Thoracic aorta (tissue), 2 donors: ENCODE measurements around the gene PSMG4. TPM values are rescaled to one million over a fixed set of nuclear protein-coding genes. Genes with fewer than 3 reads are reported as not detected.

ENCODE experiments used
- ATAC-seq: fragments of 150-250 bp; one replicate; pipeline ENCODE4 v1.8.0; 2017; ENCODE audit warnings: low read depth; ENCODE audit not compliant: insufficient number of reproducible peaks, low FRiP score
- DNase-seq: peaks from one replicate; pipeline ENCODE4 v3.0.0-alpha.2; 2020; ENCODE audit warnings: low spot score
- H3K27ac ChIP-seq, 2 donors: fragments of 200-600 bp; sonication (generic); 1 replicate in 1 of 2; 2 replicates in 1 of 2; pipeline ENCODE4 v1.5.1; 2016; ENCODE audit warnings: mild to moderate bottlenecking in 2 of 2, moderate library complexity in 2 of 2
- H3K27me3 ChIP-seq: fragments of 200-600 bp; sonication (generic); replicated peaks from 2 replicates; pipeline ENCODE4 v1.6.0; 2016; ENCODE audit warnings: mild to moderate bottlenecking; ENCODE audit not compliant: insufficient read depth
- H3K36me3 ChIP-seq: fragments of 200-600 bp; sonication (generic); one replicate; pipeline ENCODE4 v1.5.1; 2016
- H3K4me1 ChIP-seq, 2 donors: fragments of 200-600 bp; sonication (generic); 1 replicate in 1 of 2; 2 replicates in 1 of 2; pipeline versions ENCODE4 v1.5.1 to v1.6.0; 2016; ENCODE audit warnings: low read depth in 2 of 2, mild to moderate bottlenecking in 1 of 2; ENCODE audit not compliant: control insufficient read depth in 1 of 2
- H3K4me3 ChIP-seq: fragments of 200-600 bp; sonication (generic); 2 replicates; pipeline ENCODE4 v1.5.1; 2016; ENCODE audit warnings: mild to moderate bottlenecking
- H3K9me3 ChIP-seq: fragments of 200-600 bp; sonication (generic); 2 replicates; pipeline ENCODE4 v1.5.1; 2016
- total RNA-seq, 2 donors: library from RNA; depleted of rRNA; stranded (reverse); fragments of >200 nt; gene quantifications; one replicate each; pipeline versions ENCODE4 v1.1.0 to v1.2.3, GENCODE V29; 2016
- TF ChIP-seq, protein P1 (sequence below): fragments of 200-600 bp; sonication (generic); IDR thresholded peaks from one replicate; pipeline ENCODE4 v1.5.1; 2019; ENCODE audit warnings: antibody characterized with exemption

PSMG4 gene
- total RNA-seq, 2 donors from 2014 or later = 19.4 to 29.0 TPM

DNA sequence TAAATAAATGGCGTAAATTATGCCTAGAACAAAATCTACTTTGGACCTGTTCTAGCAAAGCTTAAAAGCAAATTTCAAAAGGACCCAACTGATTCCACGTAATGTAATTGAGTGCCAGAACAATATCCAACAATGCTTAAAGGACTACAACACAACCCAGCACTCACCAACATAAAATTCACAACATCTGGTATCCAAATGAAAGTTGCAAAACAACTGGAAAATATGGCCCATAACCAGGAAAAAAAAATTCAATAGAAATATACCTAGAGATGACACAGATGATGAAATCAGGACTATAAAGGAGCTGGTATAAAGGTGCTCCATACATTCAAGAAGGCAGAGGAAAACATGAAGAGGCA is 45.4 kb upstream of the PSMG4 start:
- peaks cover 18 to 43% of the 10 kb centered on the region in 2 donors for H3K4me1 ChIP-seq
- ATAC-seq = no peak
- TF ChIP-seq, protein P1, sequence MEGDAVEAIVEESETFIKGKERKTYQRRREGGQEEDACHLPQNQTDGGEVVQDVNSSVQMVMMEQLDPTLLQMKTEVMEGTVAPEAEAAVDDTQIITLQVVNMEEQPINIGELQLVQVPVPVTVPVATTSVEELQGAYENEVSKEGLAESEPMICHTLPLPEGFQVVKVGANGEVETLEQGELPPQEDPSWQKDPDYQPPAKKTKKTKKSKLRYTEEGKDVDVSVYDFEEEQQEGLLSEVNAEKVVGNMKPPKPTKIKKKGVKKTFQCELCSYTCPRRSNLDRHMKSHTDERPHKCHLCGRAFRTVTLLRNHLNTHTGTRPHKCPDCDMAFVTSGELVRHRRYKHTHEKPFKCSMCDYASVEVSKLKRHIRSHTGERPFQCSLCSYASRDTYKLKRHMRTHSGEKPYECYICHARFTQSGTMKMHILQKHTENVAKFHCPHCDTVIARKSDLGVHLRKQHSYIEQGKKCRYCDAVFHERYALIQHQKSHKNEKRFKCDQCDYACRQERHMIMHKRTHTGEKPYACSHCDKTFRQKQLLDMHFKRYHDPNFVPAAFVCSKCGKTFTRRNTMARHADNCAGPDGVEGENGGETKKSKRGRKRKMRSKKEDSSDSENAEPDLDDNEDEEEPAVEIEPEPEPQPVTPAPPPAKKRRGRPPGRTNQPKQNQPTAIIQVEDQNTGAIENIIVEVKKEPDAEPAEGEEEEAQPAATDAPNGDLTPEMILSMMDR = no peak
- no peaks in the 10 kb centered on the region for H3K9me3 ChIP-seq
- no peaks in the 10 kb centered on the region for H3K36me3 ChIP-seq
- no peak overlapping the region for H3K4me3 ChIP-seq
- no peak overlapping the region for H3K27ac ChIP-seq
- H3K27me3 ChIP-seq = no peaks in the 10 kb centered on the region
- no peak for DNase-seq

DNA sequence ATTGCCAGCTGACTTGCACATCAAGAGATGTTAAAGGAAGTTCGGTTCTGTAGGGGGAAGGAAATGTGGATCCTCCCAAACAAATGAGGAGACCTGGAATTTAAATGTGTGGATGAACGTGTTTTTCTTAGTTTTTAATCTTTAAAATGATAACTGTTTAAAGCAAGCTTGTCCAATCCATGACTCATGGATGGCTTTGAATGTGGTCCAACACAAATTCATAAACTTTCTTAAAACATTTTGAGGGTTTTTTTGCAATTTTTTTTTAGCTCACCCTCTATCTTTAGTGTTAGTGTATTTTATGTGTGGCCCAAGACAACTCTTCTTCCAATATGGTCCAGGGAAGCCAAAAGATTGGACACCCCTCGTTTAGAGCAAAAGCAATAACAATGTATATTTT is 43.8 kb upstream of the PSMG4 start:
- no peak for DNase-seq
- H3K4me1 ChIP-seq = peaks cover 6 to 27% of the 10 kb centered on the region in 2 donors
- H3K27me3 ChIP-seq = no peaks in the 10 kb centered on the region
- no peaks in the 10 kb centered on the region for H3K9me3 ChIP-seq
- H3K36me3 ChIP-seq = no peaks in the 10 kb centered on the region
- no peak overlapping the region for H3K4me3 ChIP-seq
- H3K27ac ChIP-seq = peak overlapping the region in 1 of 2 donors; percentile 34
- no peak for ATAC-seq
- TF ChIP-seq, protein P1 = no peak

DNA sequence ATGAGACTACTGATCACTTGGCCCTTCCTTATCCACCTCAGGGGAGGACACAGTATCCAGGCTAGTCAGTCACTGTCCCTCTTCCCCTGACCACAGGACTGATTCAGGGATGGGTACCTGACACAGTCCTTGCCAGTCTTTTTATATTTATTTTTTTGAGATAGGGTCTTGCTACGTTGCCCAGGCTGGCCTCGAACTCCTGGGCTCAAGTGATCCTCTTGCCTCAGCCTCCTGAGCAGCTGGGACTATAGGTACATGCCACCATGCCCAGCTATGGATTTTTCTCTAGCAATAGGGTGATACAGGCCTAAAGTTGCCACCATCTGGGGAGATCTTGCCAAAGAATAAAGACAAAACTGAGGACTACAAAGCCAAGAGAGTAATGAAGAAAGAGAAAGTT is 41.5 kb upstream of the PSMG4 start:
- peaks cover 6 to 9% of the 10 kb centered on the region in 2 donors for H3K4me1 ChIP-seq
- no peak overlapping the region for H3K4me3 ChIP-seq
- TF ChIP-seq, protein P1 = no peak
- no peaks in the 10 kb centered on the region for H3K36me3 ChIP-seq
- DNase-seq (no peak), ATAC-seq (no peak)
- H3K27me3 ChIP-seq = no peaks in the 10 kb centered on the region
- no peaks in the 10 kb centered on the region for H3K9me3 ChIP-seq
- H3K27ac ChIP-seq = no peak overlapping the region

DNA sequence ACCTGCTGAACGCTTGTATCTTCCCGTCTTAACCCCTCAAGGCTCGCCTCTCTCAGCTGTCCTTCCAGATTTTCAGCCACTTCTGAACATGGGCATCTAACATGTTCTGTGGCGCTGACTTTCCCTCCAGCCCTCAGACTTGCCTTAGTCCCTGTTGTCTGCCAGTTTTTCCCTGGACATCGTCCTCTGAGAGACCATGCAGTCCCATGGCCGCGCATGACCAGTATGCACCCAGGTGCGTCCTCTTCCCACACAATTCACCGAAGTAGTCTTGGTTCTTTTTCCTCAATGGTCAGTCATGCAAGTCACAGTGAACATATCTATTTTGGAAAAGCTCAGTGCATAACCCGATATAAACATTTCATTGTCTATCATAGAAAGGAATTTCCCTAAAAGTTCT is 40.5 kb upstream of the PSMG4 start:
- TF ChIP-seq, protein P1 = no peak
- H3K27me3 ChIP-seq = no peaks in the 10 kb centered on the region
- no peak overlapping the region for H3K27ac ChIP-seq
- H3K4me3 ChIP-seq = no peak overlapping the region
- no peak for ATAC-seq
- no peaks in the 10 kb centered on the region for H3K36me3 ChIP-seq
- peaks cover 6 to 8% of the 10 kb centered on the region in 2 donors for H3K4me1 ChIP-seq
- DNase-seq = no peak
- H3K9me3 ChIP-seq = no peaks in the 10 kb centered on the region

DNA sequence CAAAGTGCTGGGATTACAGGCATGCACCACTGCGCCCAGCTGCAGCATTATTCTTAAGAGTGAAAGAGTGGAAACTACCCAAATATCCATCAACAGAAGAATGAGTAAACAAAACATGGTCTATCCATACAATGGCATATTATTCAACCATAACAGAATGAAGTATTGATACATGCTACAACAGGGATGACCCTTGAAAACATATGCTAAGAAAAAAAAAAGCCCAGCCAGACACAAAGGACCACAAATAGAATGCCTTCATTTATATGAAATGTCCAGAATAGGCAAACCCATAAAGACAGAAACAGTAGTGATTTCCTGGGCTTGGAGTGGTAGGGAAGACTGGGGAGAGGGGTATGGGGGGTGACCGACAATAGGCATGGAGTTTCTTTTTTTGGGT is 38.4 kb upstream of the PSMG4 start:
- DNase-seq = no peak
- no peaks in the 10 kb centered on the region for H3K36me3 ChIP-seq
- no peaks in the 10 kb centered on the region for H3K9me3 ChIP-seq
- TF ChIP-seq, protein P1 = no peak
- no peaks in the 10 kb centered on the region for H3K4me1 ChIP-seq
- no peaks in the 10 kb centered on the region for H3K27me3 ChIP-seq
- no peak for ATAC-seq
- no peak overlapping the region for H3K27ac ChIP-seq
- H3K4me3 ChIP-seq = no peak overlapping the region
